Panc1 (cell line): ENCODE measurements around the gene HRH3. TPM values are rescaled to one million over a fixed set of nuclear protein-coding genes. Genes with fewer than 3 reads are reported as not detected.

ENCODE experiments used
- ATAC-seq: fragments of 200-7000 bp; cut with Tn5 transposase; 2 replicates; pipeline ENCODE4 v1.9.1; 2020; ENCODE audit warnings: mild to moderate bottlenecking, moderate library complexity
- BruUV-seq: library from RNA; stranded (reverse); fragments of 400-500 nt; replicated peaks from 2 replicates; lab custom pipeline; 2021; lab: Mats Ljungman, UMichigan
- CTCF ChIA-PET: fragments of 300-600 bp; sonication (Branson Sonifier 250); formaldehyde crosslinking; loops from one replicate; lab custom pipeline; 2022; ENCODE audit warnings: antibody characterized with exemption; lab: Charles Lee
- POLR2A ChIA-PET: fragments of 300-600 bp; sonication (Branson Sonifier 250); formaldehyde crosslinking; loops from one replicate; lab custom pipeline; 2022; ENCODE audit warnings: antibody characterized with exemption; lab: Charles Lee
- DNase-seq: peaks from one replicate; pipeline ENCODE4 v3.0.0-alpha.2; 2010; ENCODE audit warnings: low read depth, low spot score
- H3K27ac ChIP-seq: 2 replicates; pipeline ENCODE4 v1.5.1; 2011; ENCODE audit warnings: mild to moderate bottlenecking, low read length, inconsistent platforms
- H3K27me3 ChIP-seq: fragments of 200-500 bp; sonication (Bioruptor generic); 2 replicates; pipeline ENCODE4 v1.6.0; 2014; ENCODE audit warnings: low read length, inconsistent platforms; ENCODE audit not compliant: control insufficient read depth, insufficient read depth
- H3K36me3 ChIP-seq: fragments of 200-500 bp; sonication (Bioruptor generic); 2 replicates; pipeline ENCODE4 v1.5.1; 2014; ENCODE audit warnings: inconsistent platforms, mild to moderate bottlenecking, low read length, moderate library complexity; ENCODE audit not compliant: control insufficient read depth, insufficient read depth
- H3K4me1 ChIP-seq: 2 replicates; pipeline ENCODE4 v1.5.1; 2011; ENCODE audit warnings: inconsistent platforms, mild to moderate bottlenecking, low read length, moderate library complexity; ENCODE audit not compliant: control insufficient read depth, insufficient read depth
- H3K4me3 ChIP-seq, 2 experiments: 2 replicates each; pipeline ENCODE4 v1.5.1; 2011 to 2012; ENCODE audit warnings: low read depth in 2 of 2, low read length in 2 of 2, mild to moderate bottlenecking in 2 of 2, inconsistent platforms in 1 of 2, moderate library complexity in 1 of 2
- H3K9me3 ChIP-seq: fragments of 200-500 bp; sonication (Bioruptor generic); 2 replicates; pipeline ENCODE4 v1.5.1; 2014; ENCODE audit warnings: low read depth, mild to moderate bottlenecking, inconsistent platforms, low read length, moderate library complexity; ENCODE audit not compliant: control insufficient read depth, insufficient read depth
- POLR2AphosphoS5 ChIP-seq: IDR thresholded peaks from 2 replicates; pipeline ENCODE4 v1.6.1; 2012; ENCODE audit warnings: mild to moderate bottlenecking, low read depth, low read length, moderate library complexity
- SIN3A ChIP-seq: IDR thresholded peaks from 2 replicates; pipeline ENCODE4 v1.6.1; 2012; ENCODE audit warnings: low read depth, mild to moderate bottlenecking, low read length, moderate library complexity, borderline replicate concordance; ENCODE audit not compliant: insufficient read depth
- TCF7L2 ChIP-seq: IDR thresholded peaks from 2 replicates; pipeline ENCODE4 v1.6.1; 2011; ENCODE audit warnings: mild to moderate bottlenecking, low read depth, low read length, inconsistent platforms
- in situ Hi-C: cut with HindIII; loops from 2 replicates; pipeline ENCODE4 v1.10.0; 2016; ENCODE audit warnings: low sequenced_read_pairs, low pct_unique_long_range_greater_than_20kb
- intact Hi-C: fragments of 100-400 bp; cut with micrococcal nuclease; formaldehyde crosslinking; loops from one replicate; pipeline ENCODE4 v1.10.0; 2022; ENCODE audit not compliant: unreplicated experiment
- total RNA-seq: library from RNA; stranded (reverse); gene quantifications from one replicate; pipeline ENCODE4 v1.2.1, GENCODE V29; 2021; ENCODE audit not compliant: unreplicated experiment
- TF ChIP-seq, protein P1 (sequence below): fragments of 450-650 bp; IDR thresholded peaks from 2 replicates; pipeline ENCODE4 v1.5.1; 2017; ENCODE audit warnings: mild to moderate bottlenecking
- TF ChIP-seq, protein P2 (sequence below), 2 experiments: IDR thresholded peaks; 2 replicates each; pipeline ENCODE4 v1.6.1; 2011 to 2012; ENCODE audit warnings: low read depth in 2 of 2, control low read depth in 1 of 2, low read length in 1 of 2, mild to moderate bottlenecking in 1 of 2, moderate library complexity in 1 of 2; ENCODE audit not compliant: insufficient read depth in 1 of 2

The HRH3 gene
- total RNA-seq, 1 experiment from 2014 or later: 0.10 TPM

- CTCF ChIA-PET: no interaction called here
- no TSS peak for BruUV-seq
- DNase-seq: no peak
- H3K4me3 ChIP-seq: no peak overlapping the region
- ATAC-seq: no peak
- POLR2A ChIA-PET: no interaction called here
- no peaks in the 10 kb centered on the region; the same call in 1 of the 2 replicates for H3K27me3 ChIP-seq
- no peak overlapping the region for H3K27ac ChIP-seq
- H3K4me1 ChIP-seq: no peaks in the 10 kb centered on the region; the same call in none of the 2 replicates
- in situ Hi-C loops: no loop called here
- intact Hi-C loops: no loop called here
- H3K9me3 ChIP-seq: no peaks in the 10 kb centered on the region
- TF ChIP-seq, protein P1, sequence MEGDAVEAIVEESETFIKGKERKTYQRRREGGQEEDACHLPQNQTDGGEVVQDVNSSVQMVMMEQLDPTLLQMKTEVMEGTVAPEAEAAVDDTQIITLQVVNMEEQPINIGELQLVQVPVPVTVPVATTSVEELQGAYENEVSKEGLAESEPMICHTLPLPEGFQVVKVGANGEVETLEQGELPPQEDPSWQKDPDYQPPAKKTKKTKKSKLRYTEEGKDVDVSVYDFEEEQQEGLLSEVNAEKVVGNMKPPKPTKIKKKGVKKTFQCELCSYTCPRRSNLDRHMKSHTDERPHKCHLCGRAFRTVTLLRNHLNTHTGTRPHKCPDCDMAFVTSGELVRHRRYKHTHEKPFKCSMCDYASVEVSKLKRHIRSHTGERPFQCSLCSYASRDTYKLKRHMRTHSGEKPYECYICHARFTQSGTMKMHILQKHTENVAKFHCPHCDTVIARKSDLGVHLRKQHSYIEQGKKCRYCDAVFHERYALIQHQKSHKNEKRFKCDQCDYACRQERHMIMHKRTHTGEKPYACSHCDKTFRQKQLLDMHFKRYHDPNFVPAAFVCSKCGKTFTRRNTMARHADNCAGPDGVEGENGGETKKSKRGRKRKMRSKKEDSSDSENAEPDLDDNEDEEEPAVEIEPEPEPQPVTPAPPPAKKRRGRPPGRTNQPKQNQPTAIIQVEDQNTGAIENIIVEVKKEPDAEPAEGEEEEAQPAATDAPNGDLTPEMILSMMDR: no peak
- TF ChIP-seq POLR2AphosphoS5 (no peak), TCF7L2 (no peak), SIN3A (no peak)
- TF ChIP-seq, protein P2, sequence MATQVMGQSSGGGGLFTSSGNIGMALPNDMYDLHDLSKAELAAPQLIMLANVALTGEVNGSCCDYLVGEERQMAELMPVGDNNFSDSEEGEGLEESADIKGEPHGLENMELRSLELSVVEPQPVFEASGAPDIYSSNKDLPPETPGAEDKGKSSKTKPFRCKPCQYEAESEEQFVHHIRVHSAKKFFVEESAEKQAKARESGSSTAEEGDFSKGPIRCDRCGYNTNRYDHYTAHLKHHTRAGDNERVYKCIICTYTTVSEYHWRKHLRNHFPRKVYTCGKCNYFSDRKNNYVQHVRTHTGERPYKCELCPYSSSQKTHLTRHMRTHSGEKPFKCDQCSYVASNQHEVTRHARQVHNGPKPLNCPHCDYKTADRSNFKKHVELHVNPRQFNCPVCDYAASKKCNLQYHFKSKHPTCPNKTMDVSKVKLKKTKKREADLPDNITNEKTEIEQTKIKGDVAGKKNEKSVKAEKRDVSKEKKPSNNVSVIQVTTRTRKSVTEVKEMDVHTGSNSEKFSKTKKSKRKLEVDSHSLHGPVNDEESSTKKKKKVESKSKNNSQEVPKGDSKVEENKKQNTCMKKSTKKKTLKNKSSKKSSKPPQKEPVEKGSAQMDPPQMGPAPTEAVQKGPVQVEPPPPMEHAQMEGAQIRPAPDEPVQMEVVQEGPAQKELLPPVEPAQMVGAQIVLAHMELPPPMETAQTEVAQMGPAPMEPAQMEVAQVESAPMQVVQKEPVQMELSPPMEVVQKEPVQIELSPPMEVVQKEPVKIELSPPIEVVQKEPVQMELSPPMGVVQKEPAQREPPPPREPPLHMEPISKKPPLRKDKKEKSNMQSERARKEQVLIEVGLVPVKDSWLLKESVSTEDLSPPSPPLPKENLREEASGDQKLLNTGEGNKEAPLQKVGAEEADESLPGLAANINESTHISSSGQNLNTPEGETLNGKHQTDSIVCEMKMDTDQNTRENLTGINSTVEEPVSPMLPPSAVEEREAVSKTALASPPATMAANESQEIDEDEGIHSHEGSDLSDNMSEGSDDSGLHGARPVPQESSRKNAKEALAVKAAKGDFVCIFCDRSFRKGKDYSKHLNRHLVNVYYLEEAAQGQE (IDR thresholded peaks at IDR 0.05; ENCODE audit: insufficient read depth in 1 of 2, low read depth in 2 of 2, low read length in 1 of 2): no peak
- no peaks in the 10 kb centered on the region for H3K36me3 ChIP-seq
These were observed 2.9 kb upstream of the HRH3 start for GRCh38 chr20:62222972-62223371.

DNA sequence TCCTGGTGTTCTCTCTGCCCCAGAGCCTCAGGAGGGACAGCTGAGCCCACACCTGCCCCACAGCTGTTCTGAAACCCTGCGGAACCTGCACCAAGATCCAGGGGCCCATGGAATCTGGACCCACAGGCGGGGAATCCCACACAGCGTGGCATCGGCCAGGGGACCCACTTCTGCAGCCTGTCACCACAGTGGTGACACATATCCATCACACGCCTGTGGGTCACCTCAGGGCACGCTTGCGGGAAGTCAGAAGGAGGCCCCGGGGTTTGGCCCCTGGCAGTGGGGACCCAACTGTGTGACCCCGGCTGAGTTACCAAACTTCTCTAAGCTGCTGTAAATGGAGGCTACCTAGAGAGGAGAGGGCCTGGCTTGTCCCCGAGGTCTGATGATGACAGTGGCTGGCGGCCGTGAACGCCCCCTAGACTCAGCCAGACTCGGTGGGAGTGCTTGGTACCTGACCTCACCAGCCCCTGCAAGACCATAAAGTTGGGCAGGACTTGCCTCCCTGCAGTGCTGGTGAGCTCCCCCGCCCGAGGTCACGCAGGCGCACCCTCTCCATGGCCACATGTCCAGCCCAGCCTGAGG is 2.3 kb upstream of the HRH3 start:
- TF ChIP-seq TCF7L2 (no peak), SIN3A (no peak), POLR2AphosphoS5 (no peak)
- TF ChIP-seq, protein P2 (IDR thresholded peaks at IDR 0.05; ENCODE audit: insufficient read depth in 1 of 2, low read depth in 2 of 2, low read length in 1 of 2): no peak
- TF ChIP-seq, protein P1: no peak
- Histone ChIP-seq H3K4me1 (no peaks in the 10 kb centered on the region; the same call in 1 of the 2 replicates), H3K4me3 (no peak overlapping the region), H3K9me3 (no peaks in the 10 kb centered on the region), H3K27ac (no peak overlapping the region), H3K36me3 (no peaks in the 10 kb centered on the region), H3K27me3 (no peaks in the 10 kb centered on the region; the same call in 1 of the 2 replicates)
- ChIA-PET CTCF (no interaction called here), POLR2A (no interaction called here)
- BruUV-seq: no TSS peak
- intact Hi-C loops: no loop called here
- DNase-seq (no peak), ATAC-seq (no peak)
- in situ Hi-C loops: no loop called here
